ENCODE data around the gene MYOT.

DNA sequence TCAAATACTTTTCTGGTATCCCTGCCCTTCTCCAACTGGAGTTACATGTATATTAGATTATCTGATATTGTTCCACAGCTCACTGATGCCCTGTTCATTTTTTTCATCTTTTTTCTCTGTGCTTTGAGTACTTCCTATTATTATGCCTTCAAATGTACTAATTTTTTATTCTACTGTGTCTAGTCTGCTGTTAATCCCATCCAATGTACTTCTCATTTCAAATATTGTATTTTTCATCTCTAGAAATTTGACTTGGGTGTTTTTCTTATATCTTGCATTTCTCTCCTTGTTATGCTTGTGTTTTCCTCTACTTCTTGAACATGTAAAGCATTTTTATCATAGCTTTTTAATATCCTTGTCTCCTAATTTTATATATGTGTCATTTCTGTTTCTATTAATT lies 41.6 kb upstream of the MYOT start:
- TF ChIP-seq, protein P1, sequence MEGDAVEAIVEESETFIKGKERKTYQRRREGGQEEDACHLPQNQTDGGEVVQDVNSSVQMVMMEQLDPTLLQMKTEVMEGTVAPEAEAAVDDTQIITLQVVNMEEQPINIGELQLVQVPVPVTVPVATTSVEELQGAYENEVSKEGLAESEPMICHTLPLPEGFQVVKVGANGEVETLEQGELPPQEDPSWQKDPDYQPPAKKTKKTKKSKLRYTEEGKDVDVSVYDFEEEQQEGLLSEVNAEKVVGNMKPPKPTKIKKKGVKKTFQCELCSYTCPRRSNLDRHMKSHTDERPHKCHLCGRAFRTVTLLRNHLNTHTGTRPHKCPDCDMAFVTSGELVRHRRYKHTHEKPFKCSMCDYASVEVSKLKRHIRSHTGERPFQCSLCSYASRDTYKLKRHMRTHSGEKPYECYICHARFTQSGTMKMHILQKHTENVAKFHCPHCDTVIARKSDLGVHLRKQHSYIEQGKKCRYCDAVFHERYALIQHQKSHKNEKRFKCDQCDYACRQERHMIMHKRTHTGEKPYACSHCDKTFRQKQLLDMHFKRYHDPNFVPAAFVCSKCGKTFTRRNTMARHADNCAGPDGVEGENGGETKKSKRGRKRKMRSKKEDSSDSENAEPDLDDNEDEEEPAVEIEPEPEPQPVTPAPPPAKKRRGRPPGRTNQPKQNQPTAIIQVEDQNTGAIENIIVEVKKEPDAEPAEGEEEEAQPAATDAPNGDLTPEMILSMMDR (IDR thresholded peaks at IDR 0.05 in 4 of 5, conservative IDR thresholded peaks at IDR 0.05 in 1 of 5): no peak
- no peak for TF ChIP-seq POLR2A (IDR thresholded peaks at IDR 0.05)

All from gastrocnemius medialis (tissue), 4 donors.